Activated CD4-positive, alpha-beta T cell treated with anti-CD3 and anti-CD28 coated beads, Interleukin-2, amount 10 ng/mL, durations not matched to agents 7 days and 5 days (primary cell): ENCODE results near the gene UBE2I. TPM values are rescaled to one million over a fixed set of nuclear protein-coding genes. Genes with fewer than 3 reads are reported as not detected.

Experiments used
- CTCF ChIA-PET: fragments of 350-600 bp; sonication (Branson Sonifier 250); formaldehyde crosslinking; loops from one replicate; lab custom pipeline; 2021; ENCODE audit warnings: antibody characterized with exemption; lab: Charles Lee
- POLR2A ChIA-PET: fragments of 350-600 bp; sonication (Branson Sonifier 250); formaldehyde crosslinking; loops from one replicate; lab custom pipeline; 2021; ENCODE audit warnings: antibody characterized with exemption; lab: Charles Lee
- DNase-seq: peaks from one replicate; pipeline ENCODE4 v3.0.0-alpha.2; 2020
- H3K27ac Mint-ChIP-seq: one replicate; pipeline ENCODE4 v1.8.0; 2021; ENCODE audit warnings: mild to moderate bottlenecking, moderate library complexity, mixed read lengths
- H3K27me3 Mint-ChIP-seq: one replicate; pipeline ENCODE4 v1.8.0; 2021; ENCODE audit warnings: mixed read lengths
- H3K36me3 Mint-ChIP-seq: one replicate; pipeline ENCODE4 v1.8.0; 2021; ENCODE audit warnings: low read depth, mixed read lengths
- H3K4me1 Mint-ChIP-seq: one replicate; pipeline ENCODE4 v1.8.0; 2021; ENCODE audit warnings: mixed read lengths
- H3K4me3 Mint-ChIP-seq: one replicate; pipeline ENCODE4 v1.8.0; 2021; ENCODE audit warnings: mild to moderate bottlenecking, moderate library complexity, mixed read lengths
- H3K9me3 Mint-ChIP-seq: one replicate; pipeline ENCODE4 v1.8.0; 2021; ENCODE audit warnings: mixed read lengths
- total RNA-seq, 2 experiments: library from RNA; stranded (reverse); gene quantifications; one replicate each; pipeline ENCODE4 v1.2.3, GENCODE V29; 2021

UBE2I gene
- total RNA-seq, 2 experiments from 2014 or later, result 204 to 222 TPM

- POLR2A ChIA-PET, result no interaction called here
These were observed 66.4 kb downstream of the UBE2I start for GRCh38 chr16:1375741-1376410.

More at GRCh38 chr16:1375741-1376410, 66.4 kb downstream of the UBE2I start:
- H3K27me3 Mint-ChIP-seq, result no peaks in the 10 kb centered on the region
- CTCF ChIA-PET, result no interaction called here
- H3K27ac Mint-ChIP-seq, result no peak overlapping the region
- H3K4me1 Mint-ChIP-seq, result peaks cover 14% of the 10 kb centered on the region
- peaks cover 2% of the 10 kb centered on the region for H3K36me3 Mint-ChIP-seq
- H3K4me3 Mint-ChIP-seq, result no peak overlapping the region
- H3K9me3 Mint-ChIP-seq, result no peaks in the 10 kb centered on the region
- no peak for DNase-seq

Other genes with a start within 250 kb of the UBE2I start
- not detected for gene SSTR5, start 236.9 kb upstream of the UBE2I start, total RNA-seq
- not detected for gene C1QTNF8, start 213.4 kb upstream of the UBE2I start, total RNA-seq
- gene CACNA1H, start 156.5 kb upstream of the UBE2I start, total RNA-seq, result 1 to 10 TPM; 3.2 to 3.6 TPM
- not detected for gene TPSG1, start 84.4 kb upstream of the UBE2I start, total RNA-seq
- gene TPSB2, start 79.5 kb upstream of the UBE2I start, total RNA-seq, result not detected
- not detected for gene TPSAB1, start 68.9 kb upstream of the UBE2I start, total RNA-seq
- not detected for gene TPSD1, start 53.6 kb upstream of the UBE2I start, total RNA-seq
- 1 to 10 TPM in 1 of 2 experiments, under 1 TPM in 1; 0.83 to 1.6 TPM for gene BAIAP3, start 24.0 kb downstream of the UBE2I start, total RNA-seq
- 10 to 100 TPM; 33.8 to 43.7 TPM for gene TSR3, start 42.2 kb downstream of the UBE2I start, total RNA-seq
- gene GNPTG, start 42.3 kb downstream of the UBE2I start, total RNA-seq, result 10 to 100 TPM; 34.3 to 36.9 TPM
- gene UNKL, start 105.1 kb downstream of the UBE2I start, total RNA-seq, result 10 to 100 TPM; 31.8 to 37.9 TPM
- gene UQCC4, start 111.1 kb downstream of the UBE2I start, total RNA-seq, result 10 to 100 TPM; 11.2 to 13.4 TPM
- gene PERCC1, start 121.4 kb downstream of the UBE2I start, total RNA-seq, result not detected
- 1 to 10 TPM; 1.9 to 2.7 TPM for gene CCDC154, start 134.9 kb downstream of the UBE2I start, total RNA-seq
- 10 to 100 TPM; 58.3 to 64.0 TPM for gene CLCN7, start 165.4 kb downstream of the UBE2I start, total RNA-seq
- gene PTX4, start 179.3 kb downstream of the UBE2I start, total RNA-seq, result not detected
- 10 to 100 TPM; 49.1 to 65.5 TPM for gene TELO2, start 183.7 kb downstream of the UBE2I start, total RNA-seq
- 10 to 100 TPM; 60.6 to 73.5 TPM for gene TMEM204, start 224.0 kb downstream of the UBE2I start, total RNA-seq